ENCODE data around the gene WNT4.

- TF ChIP-seq SP1 (IDR thresholded peaks at IDR 0.05) (no peak), FOXK2 (IDR thresholded peaks at IDR 0.05) (no peak), SUZ12 (IDR thresholded peaks at IDR 0.05) (no peak), ZNF384 (IDR thresholded peaks at IDR 0.05) (no peak)
Observed at GRCh38 chr1:22159891-22160290, 17.0 kb upstream of the WNT4 start.

All from HEK293T (cell line).